ENCODE measurements around the gene GALNT10. TPM values are rescaled to one million over a fixed set of nuclear protein-coding genes. Genes with fewer than 3 reads are reported as not detected.

Gene GALNT10
- polyA plus RNA-seq, 1 of the 3 experiments (the other 2 are of a cell fraction) = 56.3 TPM

- POLR2A ChIA-PET = no interaction called here
- TF ChIP-seq YY1 (IDR thresholded peaks at IDR 0.05; ENCODE audit: low read depth) (no peak), NRF1 (IDR thresholded peaks at IDR 0.05; ENCODE audit: low read depth, low read length) (no peak), SIN3A (IDR thresholded peaks at IDR 0.05; ENCODE audit: borderline replicate concordance, low read depth, low read length) (no peak), MXI1 (IDR thresholded peaks at IDR 0.05; ENCODE audit: low read depth, low read length) (no peak), GABPA (IDR thresholded peaks at IDR 0.05; ENCODE audit: low read depth) (no peak), NFIC (IDR thresholded peaks at IDR 0.05; ENCODE audit: borderline replicate concordance) (peak; percentile 70), SMC3 (IDR thresholded peaks at IDR 0.05; ENCODE audit: low read depth, low read length) (no peak)
- H4K20me1 ChIP-seq (ENCODE audit: insufficient read depth) = no peaks in the 10 kb centered on the region
- CTCF ChIA-PET = interaction anchor here (0.6 kb wide), 1 partner anchor 243 kb away, joined by 4 read pairs; no protein-coding TSS in a partner anchor
- no peaks in the 10 kb centered on the region for H3K27me3 ChIP-seq (ENCODE audit: insufficient read depth)
- H3K4me2 ChIP-seq = no peak overlapping the region
- H3K9me3 ChIP-seq = no peaks in the 10 kb centered on the region
- 93% methylated on average over 3 of the region's 3 CpGs for WGBS (ENCODE audit: low lambda C conversion rate)
- peaks cover 35% of the 10 kb centered on the region for H3F3A ChIP-seq (replicated peaks; ENCODE audit: insufficient read depth)
- peak overlapping the region; percentile 19 to 96; a peak in 3 of 4 replicates for H3K27ac ChIP-seq (ENCODE audit: low read depth in 2 of 2, low read length in 1 of 2)
- no peaks in the 10 kb centered on the region for H3K9me2 ChIP-seq
- H3K79me2 ChIP-seq (ENCODE audit: insufficient read depth) = peaks cover 76% of the 10 kb centered on the region
- H3K4me1 ChIP-seq (ENCODE audit: control insufficient read depth in 1 of 2, insufficient read depth in 2 of 2, low read depth in 1 of 2, low read length in 1 of 2) = peaks cover 6 to 36% of the 10 kb centered on the region in 2 experiments; a peak in 3 of 4 replicates
- peaks cover 5 to 30% of the 10 kb centered on the region in 2 experiments for H3K36me3 ChIP-seq (replicated peaks in 1 of 2; ENCODE audit: control insufficient read depth in 1 of 2, insufficient read depth in 2 of 2, low read length in 1 of 2)
- H3K4me3 ChIP-seq (ENCODE audit: low read depth in 2 of 2, low read length in 1 of 2) = no peak overlapping the region
- no peak for DNase-seq
- H3K9ac ChIP-seq = no peak overlapping the region
- no peak overlapping the region for H2AFZ ChIP-seq (ENCODE audit: low read depth)
These were observed 32.8 kb downstream of the GALNT10 start for GRCh38 chr5:154223320-154223719.

GRCh38 chr5:154227090-154227489 lies 36.6 kb downstream of the GALNT10 start:
- no peak for TF ChIP-seq TEAD4 (IDR thresholded peaks at IDR 0.05; ENCODE audit: borderline replicate concordance, insufficient read depth)
- no peak for TF ChIP-seq ZBTB33 (IDR thresholded peaks at IDR 0.05; ENCODE audit: borderline replicate concordance, low read depth)
- no peak for TF ChIP-seq SMC3 (IDR thresholded peaks at IDR 0.05; ENCODE audit: low read depth, low read length)
- no peak for TF ChIP-seq RCOR1 (IDR thresholded peaks at IDR 0.05; ENCODE audit: low read length)
- no peak for TF ChIP-seq EP300 (IDR thresholded peaks at IDR 0.05; ENCODE audit: borderline replicate concordance in 1 of 2, low read depth in 1 of 2, low read length in 1 of 2)
- no peak for TF ChIP-seq TAF1 (IDR thresholded peaks at IDR 0.05; ENCODE audit: borderline replicate concordance, low read depth, low read length)
- no peak for TF ChIP-seq GABPA (IDR thresholded peaks at IDR 0.05; ENCODE audit: low read depth)
- TF ChIP-seq RFX5 (IDR thresholded peaks at IDR 0.05; ENCODE audit: low read length) = no peak
- no peak for TF ChIP-seq JUND (IDR thresholded peaks at IDR 0.05)
- H3K9ac ChIP-seq = no peak overlapping the region
- no peaks in the 10 kb centered on the region for H3K27me3 ChIP-seq (ENCODE audit: insufficient read depth)
- no peak overlapping the region for H3K27ac ChIP-seq (ENCODE audit: low read depth in 2 of 2, low read length in 1 of 2)
- ChIA-PET CTCF (no interaction called here), POLR2A (no interaction called here)
- 56% methylated on average over 2 of the region's 2 CpGs for WGBS (ENCODE audit: low lambda C conversion rate)
- no peaks in the 10 kb centered on the region for H3K9me2 ChIP-seq
- H3K4me3 ChIP-seq (ENCODE audit: low read depth in 2 of 2, low read length in 1 of 2) = no peak overlapping the region
- no peaks in the 10 kb centered on the region for H4K20me1 ChIP-seq (ENCODE audit: insufficient read depth)
- peaks cover 95% of the 10 kb centered on the region for H3K79me2 ChIP-seq (ENCODE audit: insufficient read depth)
- H3K36me3 ChIP-seq (replicated peaks in 1 of 2; ENCODE audit: control insufficient read depth in 1 of 2, insufficient read depth in 2 of 2, low read length in 1 of 2) = peaks cover 11 to 37% of the 10 kb centered on the region in 2 experiments
- DNase-seq = no peak
- H3F3A ChIP-seq (replicated peaks; ENCODE audit: insufficient read depth) = peaks cover 12% of the 10 kb centered on the region
- H3K4me1 ChIP-seq (ENCODE audit: control insufficient read depth in 1 of 2, insufficient read depth in 2 of 2, low read depth in 1 of 2, low read length in 1 of 2) = peaks cover 0 to 11% of the 10 kb centered on the region in 2 experiments; a peak in 1 of 4 replicates
- H3K4me2 ChIP-seq = no peak overlapping the region
- H2AFZ ChIP-seq (ENCODE audit: low read depth) = no peak overlapping the region
- no peaks in the 10 kb centered on the region for H3K9me3 ChIP-seq
